ENCODE results near the gene MACROH2A1. TPM values are rescaled to one million over a fixed set of nuclear protein-coding genes. Genes with fewer than 3 reads are reported as not detected.
A peak's percentile ranks its signal among the peaks of the same experiment; 100 is the strongest.

MACROH2A1 gene
- total RNA-seq, 1 experiment from 2014 or later: 301 TPM

GRCh38 chr5:135437796-135438560, 38.9 kb upstream of the MACROH2A1 start:
- DNase-seq (ENCODE audit: low read depth): peak; percentile 35
- in situ Hi-C loops (cut with HindIII; ENCODE audit: low pct_unique_long_range_greater_than_20kb, low sequenced_read_pairs): no loop called here

- no peak for DNase-seq (ENCODE audit: low read depth)
- in situ Hi-C loops (cut with HindIII; ENCODE audit: low pct_unique_long_range_greater_than_20kb, low sequenced_read_pairs): no loop called here
Observed at GRCh38 chr5:135437422-135437795, 38.4 kb upstream of the MACROH2A1 start.

- in situ Hi-C loops (cut with HindIII; ENCODE audit: low pct_unique_long_range_greater_than_20kb, low sequenced_read_pairs): no loop called here
- no peak for DNase-seq (ENCODE audit: low read depth)
Observed at GRCh38 chr5:135436951-135437418, 38.0 kb upstream of the MACROH2A1 start.

- no peak for DNase-seq (ENCODE audit: low read depth)
- in situ Hi-C loops (cut with HindIII; ENCODE audit: low pct_unique_long_range_greater_than_20kb, low sequenced_read_pairs): no loop called here
Observed at GRCh38 chr5:135435467-135436330, 36.7 kb upstream of the MACROH2A1 start.

GRCh38 chr5:135434591-135435466, 35.8 kb upstream of the MACROH2A1 start:
- in situ Hi-C loops (cut with HindIII; ENCODE audit: low pct_unique_long_range_greater_than_20kb, low sequenced_read_pairs): no loop called here
- DNase-seq (ENCODE audit: low read depth): no peak

GRCh38 chr5:135433681-135434426, 34.8 kb upstream of the MACROH2A1 start:
- in situ Hi-C loops (cut with HindIII; ENCODE audit: low pct_unique_long_range_greater_than_20kb, low sequenced_read_pairs): no loop called here
- no peak for DNase-seq (ENCODE audit: low read depth)

- no peak for DNase-seq (ENCODE audit: low read depth)
- in situ Hi-C loops (cut with HindIII; ENCODE audit: low pct_unique_long_range_greater_than_20kb, low sequenced_read_pairs): no loop called here
Observed at GRCh38 chr5:135432113-135432512, 33.1 kb upstream of the MACROH2A1 start.

GRCh38 chr5:135430135-135430437, 31.1 kb upstream of the MACROH2A1 start:
- DNase-seq (ENCODE audit: low read depth): no peak
- in situ Hi-C loops (cut with HindIII; ENCODE audit: low pct_unique_long_range_greater_than_20kb, low sequenced_read_pairs): no loop called here

- DNase-seq (ENCODE audit: low read depth): no peak
- in situ Hi-C loops (cut with HindIII; ENCODE audit: low pct_unique_long_range_greater_than_20kb, low sequenced_read_pairs): no loop called here
Observed at GRCh38 chr5:135429301-135430134, 30.5 kb upstream of the MACROH2A1 start.

- in situ Hi-C loops (cut with HindIII; ENCODE audit: low pct_unique_long_range_greater_than_20kb, low sequenced_read_pairs): no loop called here
- no peak for DNase-seq (ENCODE audit: low read depth)
Observed at GRCh38 chr5:135428586-135428985, 29.6 kb upstream of the MACROH2A1 start.

GRCh38 chr5:135426102-135427082, 27.4 kb upstream of the MACROH2A1 start:
- DNase-seq (ENCODE audit: low read depth): peak; percentile 15
- in situ Hi-C loops (cut with HindIII; ENCODE audit: low pct_unique_long_range_greater_than_20kb, low sequenced_read_pairs): no loop called here

- in situ Hi-C loops (cut with HindIII; ENCODE audit: low pct_unique_long_range_greater_than_20kb, low sequenced_read_pairs): no loop called here
- no peak for DNase-seq (ENCODE audit: low read depth)
Observed at GRCh38 chr5:135425641-135426040, 26.6 kb upstream of the MACROH2A1 start.

- no peak for DNase-seq (ENCODE audit: low read depth)
- in situ Hi-C loops (cut with HindIII; ENCODE audit: low pct_unique_long_range_greater_than_20kb, low sequenced_read_pairs): no loop called here
Observed at GRCh38 chr5:135423846-135424168, 24.8 kb upstream of the MACROH2A1 start.

GRCh38 chr5:135423146-135423845, 24.3 kb upstream of the MACROH2A1 start:
- in situ Hi-C loops (cut with HindIII; ENCODE audit: low pct_unique_long_range_greater_than_20kb, low sequenced_read_pairs): no loop called here
- DNase-seq (ENCODE audit: low read depth): no peak

- DNase-seq (ENCODE audit: low read depth): no peak
- in situ Hi-C loops (cut with HindIII; ENCODE audit: low pct_unique_long_range_greater_than_20kb, low sequenced_read_pairs): no loop called here
Observed at GRCh38 chr5:135422419-135422818, 23.4 kb upstream of the MACROH2A1 start.

GRCh38 chr5:135417083-135417482, 18.1 kb upstream of the MACROH2A1 start:
- in situ Hi-C loops (cut with HindIII; ENCODE audit: low pct_unique_long_range_greater_than_20kb, low sequenced_read_pairs): no loop called here

More at GRCh38 chr5:135417083-135417482, 18.1 kb upstream of the MACROH2A1 start:
- no peak for DNase-seq (ENCODE audit: low read depth)

Measured in Caki2 (cell line).